Fibroblast of skin of right biceps (primary cell): ENCODE measurements around the gene TBC1D12.
"Not testable (repeated sequence)": the region's sequence is repeated elsewhere in the genome, so short reads cannot be mapped to it uniquely, and the experiment has no call there.

Experiments used
- DNase-seq: peaks from one replicate; pipeline ENCODE4 v3.0.0-alpha.2; 2013

TBC1D12 gene

DNA sequence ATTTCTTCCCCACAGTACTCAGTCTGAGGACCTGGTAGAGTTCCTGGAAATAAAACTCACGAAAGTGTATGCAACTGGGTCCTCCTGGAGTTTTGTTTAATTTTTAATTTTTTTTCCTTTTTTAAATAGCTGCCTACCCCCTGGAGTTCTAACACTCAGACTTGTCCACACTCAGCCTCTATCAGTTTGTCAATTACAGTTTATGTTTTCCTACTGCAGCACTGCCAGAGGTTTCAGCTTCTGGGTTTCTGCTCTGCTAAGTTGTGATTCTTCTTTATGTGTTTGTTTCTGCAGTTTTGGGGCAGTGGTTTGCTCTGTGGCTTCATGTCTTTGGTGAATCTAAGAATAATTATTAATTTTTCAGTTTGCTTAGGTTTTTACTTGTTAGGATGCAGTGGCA is 59.2 kb downstream of the TBC1D12 start:
- no peak for DNase-seq

DNA sequence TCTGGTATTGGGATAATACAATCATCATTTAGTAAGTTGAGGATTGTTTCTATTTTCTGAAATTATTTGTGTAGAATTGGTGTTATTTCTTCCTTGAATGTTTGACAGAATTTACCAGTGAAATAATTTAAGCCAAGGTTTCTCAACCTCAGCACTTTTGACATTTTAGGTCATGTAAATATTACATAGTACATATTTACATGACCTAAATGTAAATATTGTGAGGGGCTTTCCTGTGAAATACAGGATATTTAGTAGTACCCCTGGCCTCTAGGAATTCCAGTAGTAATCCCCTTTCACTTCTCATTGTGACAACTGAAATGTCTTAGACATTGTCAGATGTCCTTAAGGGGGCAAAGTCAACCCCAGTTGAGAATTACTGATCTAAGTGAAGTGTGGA is 59.8 kb downstream of the TBC1D12 start:
- DNase-seq, result no peak

DNA sequence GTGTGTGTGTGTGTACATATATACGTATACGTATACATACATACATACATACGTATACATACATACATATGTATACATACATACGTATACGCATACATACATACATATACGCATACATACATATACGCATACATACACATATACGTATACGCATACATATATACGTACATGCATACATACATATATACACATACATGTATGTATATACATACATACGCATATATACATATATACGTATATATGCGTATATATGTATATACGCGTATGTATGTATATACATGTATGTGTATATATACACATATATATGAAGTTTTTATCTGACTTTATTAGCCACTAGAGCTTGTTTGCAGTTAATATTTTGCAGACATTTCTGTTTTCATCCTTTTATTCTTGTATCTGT is 63.3 kb downstream of the TBC1D12 start:
- DNase-seq, result no peak

DNA sequence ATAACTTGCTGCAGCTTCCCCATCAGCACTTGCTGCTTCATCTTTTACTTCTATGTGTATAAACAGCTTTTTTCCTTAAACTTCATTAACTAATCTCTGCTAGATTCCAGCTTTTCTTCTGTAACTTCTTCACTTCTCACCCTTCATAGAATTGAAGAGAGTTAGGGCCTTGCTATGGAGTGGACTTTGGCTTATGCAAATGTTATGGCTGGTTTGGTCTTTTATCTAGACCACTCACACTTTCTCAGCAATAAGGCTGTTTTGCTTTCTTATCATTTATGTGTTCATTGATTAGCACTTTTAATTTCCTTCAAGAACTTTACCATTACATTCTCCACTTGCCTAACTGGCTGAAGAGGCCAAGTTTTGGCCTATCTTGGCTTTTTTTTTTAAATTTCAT is 79.1 kb downstream of the TBC1D12 start:
- no peak for DNase-seq

DNA sequence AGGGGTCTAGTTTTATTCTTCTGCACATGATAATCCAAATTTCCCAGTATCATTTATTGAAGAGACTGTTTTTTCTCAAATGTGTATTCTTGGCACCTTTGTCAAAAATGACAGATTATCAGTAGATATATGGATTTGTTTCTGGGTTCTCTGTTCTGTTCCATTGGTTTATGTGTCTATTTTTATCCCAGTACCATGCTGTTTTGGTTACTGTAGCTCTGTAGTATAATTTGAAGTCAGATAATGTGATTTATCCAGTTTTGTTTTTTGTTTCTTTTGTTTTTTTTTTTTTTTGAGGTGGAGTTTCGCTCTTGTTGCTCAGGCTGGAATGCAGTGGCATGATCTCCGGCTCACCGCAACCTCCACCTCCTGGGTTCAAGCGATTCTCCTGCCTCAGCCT is 81.6 kb downstream of the TBC1D12 start:
- DNase-seq, result no peak

DNA sequence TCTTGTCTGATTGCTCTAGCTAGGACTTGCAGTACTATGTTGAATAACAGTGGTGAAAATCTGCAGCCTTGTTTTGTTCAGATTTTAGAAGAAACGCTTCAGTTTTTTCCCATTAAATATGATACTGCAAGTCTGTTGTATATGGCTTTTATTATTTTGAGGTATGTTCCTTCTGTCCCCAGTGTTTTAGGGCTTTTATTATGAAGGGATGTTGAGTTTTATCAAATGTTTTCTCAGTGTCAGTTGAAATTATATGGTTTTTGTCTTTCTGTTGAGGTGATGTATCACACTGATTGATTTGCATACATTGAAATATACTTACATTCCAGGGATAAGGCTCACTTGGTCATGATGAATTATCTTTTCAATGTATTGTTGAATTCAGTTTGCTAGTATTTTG is 82.8 kb downstream of the TBC1D12 start:
- no peak for DNase-seq

DNA sequence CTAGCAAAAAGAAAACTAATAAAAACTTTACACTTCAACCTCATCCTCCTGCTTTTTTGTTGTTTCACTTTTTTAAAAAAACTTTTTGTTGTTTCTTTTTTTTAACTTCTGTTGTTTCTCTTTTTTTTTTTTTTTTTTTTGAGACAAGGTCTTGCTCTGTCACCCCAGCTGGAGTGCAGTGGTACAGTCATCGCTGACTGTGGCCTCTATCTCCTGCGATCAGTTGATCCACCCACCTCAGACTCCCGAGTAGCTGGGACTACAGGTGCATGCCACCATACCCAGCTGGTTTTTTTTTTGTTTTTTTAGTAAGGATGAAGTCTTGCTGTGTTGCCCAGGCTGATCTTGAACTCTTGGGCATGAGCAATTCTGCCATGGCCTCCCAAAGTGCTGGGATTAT is 85.2 kb downstream of the TBC1D12 start:
- no peak for DNase-seq

DNA sequence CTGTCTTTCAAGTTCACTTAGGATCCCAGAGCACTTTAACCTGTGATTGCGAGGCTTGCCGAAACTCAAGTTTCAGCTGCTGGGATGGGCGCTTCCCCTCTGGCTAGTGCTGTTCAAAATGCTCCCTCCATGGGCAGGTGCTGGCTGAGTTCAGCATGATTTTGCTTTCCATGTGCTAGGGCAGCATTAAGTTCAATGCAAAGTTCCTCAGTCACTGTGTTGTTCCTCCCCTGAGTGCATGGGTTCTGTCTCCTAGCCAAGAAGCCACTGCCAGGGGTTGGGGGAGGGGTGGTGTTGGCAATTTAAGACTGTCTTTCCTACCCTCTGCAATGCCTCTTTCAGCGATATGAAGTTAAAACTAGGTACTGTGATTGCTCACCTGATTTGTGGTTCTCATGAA is 86.8 kb downstream of the TBC1D12 start:
- DNase-seq, result no peak

DNA sequence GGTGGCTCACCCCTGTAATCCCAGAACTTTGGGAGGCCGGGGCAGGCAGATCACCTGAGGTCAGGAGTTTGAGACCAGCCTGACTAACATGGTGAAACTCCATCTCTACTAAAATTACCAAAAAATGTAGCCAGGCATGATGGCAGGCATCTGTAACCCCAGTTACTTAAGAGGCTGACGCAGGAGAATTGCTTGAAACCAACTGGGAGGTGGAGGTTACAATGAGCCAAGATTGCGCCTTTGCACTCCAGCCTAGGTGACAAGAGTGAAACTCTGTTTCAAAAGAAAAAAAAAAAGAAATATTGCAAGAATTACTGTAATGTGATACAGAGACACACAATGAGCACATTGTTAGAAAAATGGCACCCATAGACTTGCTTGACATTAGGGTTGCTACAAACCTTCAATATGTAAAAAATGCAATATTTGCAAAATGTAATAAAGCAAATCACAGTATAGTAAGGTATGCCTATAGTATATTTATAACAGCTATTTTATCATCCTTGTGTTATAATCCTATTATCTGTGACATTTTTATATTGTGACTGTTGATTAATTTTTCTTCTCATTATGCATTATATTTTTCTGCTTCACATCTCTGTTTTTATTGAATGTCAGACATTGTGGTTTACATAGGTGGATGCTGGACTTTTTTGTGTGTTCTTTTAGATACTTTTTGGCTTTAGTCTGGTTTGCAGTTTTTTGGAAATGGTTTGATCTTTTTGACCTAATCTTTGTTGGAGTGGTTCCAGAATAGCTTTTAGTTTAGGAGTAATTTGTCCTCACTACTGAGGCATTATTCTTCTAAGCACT is 87.8 kb downstream of the TBC1D12 start:
- no peak for DNase-seq

DNA sequence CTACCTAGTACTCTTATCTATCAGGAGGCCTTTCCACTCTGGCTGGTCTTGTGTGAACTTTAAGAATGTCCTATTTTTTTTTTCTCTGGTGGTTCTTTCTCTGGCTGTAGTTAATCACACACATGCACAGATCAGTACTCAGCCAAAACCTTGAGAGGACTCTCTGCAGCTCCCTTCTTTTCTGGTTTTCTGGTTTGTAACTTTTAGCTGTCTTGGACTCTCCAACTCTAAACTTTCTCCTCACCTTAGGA is 88.4 kb downstream of the TBC1D12 start:
- no peak for DNase-seq

DNA sequence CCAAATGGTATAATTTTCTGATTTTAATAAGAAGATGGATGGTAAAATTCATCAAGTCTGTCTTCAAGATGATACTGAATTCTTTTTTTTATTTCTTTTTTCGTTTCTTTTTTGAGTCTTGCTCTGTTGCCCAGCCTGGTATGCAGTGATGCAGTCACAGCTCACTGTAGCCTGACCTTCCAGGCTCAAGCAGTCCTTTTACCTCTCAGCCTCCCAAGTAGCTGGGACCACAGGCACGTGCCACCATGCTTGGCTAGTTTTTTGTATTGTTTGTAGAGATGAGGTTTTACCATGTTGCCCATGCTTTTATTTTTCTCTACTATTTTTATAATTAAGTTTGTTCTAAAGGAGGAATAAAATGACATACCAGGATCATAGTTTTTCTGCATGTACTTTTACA is 91.1 kb downstream of the TBC1D12 start:
- DNase-seq, result no peak

DNA sequence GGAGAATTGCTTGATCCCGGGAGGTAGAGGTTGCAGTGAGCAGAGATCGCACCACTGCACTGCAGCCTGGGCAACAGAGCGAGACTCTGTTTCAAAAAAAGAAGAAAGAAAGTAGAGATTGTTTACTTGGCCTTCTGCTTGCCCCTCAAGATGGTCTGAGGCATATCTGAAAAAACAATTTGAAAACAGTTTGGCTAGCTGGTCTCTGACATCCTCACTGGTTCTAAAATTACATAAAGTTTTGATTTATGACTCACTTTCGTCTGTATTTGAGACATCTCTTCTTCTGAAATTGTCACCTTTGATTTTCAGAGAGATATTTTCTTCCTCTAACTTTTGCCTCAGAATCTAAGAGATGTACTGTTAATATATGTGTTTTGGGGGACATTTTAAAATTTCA is 93.7 kb downstream of the TBC1D12 start:
- DNase-seq, result peak; percentile 18

DNA sequence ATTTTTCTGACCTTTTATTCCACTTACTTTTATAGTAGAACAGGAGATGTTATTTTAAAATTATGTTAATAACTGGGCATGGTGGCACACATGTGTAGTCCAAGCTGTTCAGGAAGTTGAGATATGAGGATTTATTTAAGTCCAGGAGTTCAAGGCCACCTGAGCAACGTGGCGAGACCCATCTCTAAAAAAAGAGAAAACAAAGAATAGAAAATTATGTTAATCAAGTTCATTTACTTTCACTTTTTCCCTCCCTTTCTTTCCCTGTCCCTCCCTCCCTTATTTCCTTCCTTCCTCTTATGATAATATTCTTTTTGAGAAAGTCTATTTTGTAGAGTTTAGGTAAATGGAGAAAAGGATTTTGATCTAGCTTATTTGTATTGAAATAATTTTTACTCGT is 94.3 kb downstream of the TBC1D12 start:
- DNase-seq, result no peak

DNA sequence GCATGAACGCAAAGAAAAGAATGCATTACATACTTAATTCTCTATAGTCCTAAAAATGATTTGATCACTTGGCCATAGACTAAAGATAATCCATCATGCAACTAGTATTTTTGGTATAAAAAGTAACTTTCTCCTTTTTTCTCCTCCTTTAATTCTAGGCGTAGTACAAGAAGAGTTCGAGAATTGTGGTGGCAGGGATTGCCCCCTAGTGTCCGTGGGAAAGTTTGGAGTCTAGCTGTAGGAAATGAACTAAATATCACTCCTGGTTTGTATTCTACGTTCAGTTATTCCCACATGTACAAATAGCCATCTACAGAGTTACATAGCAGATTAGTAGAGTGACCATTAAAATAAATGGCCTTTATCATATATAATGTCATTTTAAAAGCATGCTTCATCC is 97.7 kb downstream of the TBC1D12 start:
- peak; percentile 17 for DNase-seq

DNA sequence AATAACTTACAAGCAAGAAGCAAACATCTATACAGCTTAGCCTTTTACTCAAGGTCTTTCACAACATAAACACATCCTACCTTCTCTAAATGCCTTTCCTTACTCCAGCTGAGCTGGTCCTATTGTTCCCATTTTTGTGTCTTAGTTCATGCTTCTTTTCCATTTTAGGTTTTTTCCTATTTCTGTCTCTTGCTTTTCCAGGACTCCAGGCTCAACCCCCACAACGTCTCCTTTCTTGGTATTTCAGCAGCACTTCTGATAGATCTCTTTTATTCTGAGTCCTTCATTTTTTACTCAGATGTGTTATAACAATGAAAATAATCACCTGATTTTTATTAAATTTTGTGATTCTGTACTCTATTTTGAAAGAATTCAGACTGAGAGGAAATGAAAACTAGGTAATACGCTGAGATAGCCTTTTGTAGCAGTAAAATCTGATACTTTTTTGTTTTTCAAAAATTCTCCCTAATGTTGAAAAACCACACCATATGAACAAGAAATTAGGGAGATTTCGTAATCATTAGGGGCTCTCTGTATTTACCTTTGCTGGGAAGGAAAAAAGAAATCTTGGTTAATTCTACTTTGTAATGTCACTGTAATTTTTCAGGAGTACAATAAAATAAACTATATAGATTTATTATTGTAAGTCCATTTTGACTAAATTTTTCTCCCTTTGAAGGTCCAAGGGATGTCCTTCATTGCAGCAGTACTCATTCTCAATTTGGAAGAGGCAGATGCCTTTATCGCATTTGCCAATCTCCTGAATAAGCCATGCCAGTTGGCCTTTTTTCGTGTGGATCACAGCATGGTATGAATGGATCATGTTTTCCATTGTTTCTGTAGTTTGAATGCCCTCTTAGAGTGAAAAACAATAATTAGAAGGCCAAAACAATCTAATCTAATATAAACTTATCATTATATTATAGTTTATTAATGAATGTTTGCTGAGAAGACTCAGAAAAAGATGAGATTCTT is 119.2 kb downstream of the TBC1D12 start:
- no peak for DNase-seq

DNA sequence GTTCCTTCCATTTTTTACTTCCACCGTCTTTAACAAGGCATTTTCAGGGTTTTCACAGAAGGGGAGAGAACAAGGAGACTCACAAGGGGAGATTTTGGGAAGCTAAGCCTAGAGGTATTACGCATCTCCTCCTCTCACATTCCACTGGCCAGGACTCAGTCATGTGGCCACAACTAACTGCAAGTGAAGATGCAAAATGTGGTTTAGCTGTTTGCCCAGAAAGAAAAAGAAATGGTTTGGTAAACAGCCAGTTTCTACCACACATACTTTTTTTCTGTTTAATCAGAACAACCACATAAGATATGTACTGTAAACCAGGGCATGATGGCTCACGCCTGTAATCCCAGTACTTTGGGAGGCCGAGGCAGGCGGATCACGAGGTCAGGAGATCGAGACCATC is 121.8 kb downstream of the TBC1D12 start:
- DNase-seq, result peak; percentile 53

DNA sequence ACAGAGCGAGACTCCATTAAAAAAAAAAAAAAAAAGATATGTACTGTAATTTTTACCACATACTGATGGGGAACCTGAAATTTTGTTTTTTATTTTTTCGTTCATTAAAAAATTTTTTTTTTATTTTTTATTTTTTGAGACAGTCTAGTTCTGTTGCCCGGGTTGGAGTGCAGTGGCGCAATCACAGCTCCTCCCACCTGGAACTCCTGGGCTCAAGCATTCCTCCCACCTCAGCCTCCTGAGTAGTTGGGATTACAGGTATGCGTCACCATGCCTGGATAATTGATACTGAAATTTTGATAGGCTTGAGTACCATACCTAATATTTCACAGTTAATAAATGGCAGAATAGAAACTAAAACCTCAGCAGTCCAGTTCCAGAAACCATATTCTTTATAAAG is 122.4 kb downstream of the TBC1D12 start:
- no peak for DNase-seq

DNA sequence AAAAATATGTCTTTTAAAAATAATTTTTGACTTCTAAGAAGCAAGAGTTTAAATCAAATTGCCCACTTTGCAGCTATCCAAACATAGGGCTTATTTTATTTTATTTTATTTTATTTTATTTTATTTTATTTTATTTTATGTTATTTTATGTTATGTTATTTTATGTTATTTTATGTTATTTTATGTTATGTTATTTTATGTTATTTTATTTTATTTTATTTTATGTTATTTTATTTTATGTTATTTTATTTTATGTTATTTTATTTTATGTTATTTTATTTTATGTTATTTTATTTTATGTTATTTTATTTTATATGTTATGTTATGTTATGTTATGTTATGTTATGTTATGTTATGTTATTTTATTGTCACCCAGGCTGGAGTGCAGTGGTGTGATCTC is 129.2 kb downstream of the TBC1D12 start:
- DNase-seq, result not testable (repeated sequence)

DNA sequence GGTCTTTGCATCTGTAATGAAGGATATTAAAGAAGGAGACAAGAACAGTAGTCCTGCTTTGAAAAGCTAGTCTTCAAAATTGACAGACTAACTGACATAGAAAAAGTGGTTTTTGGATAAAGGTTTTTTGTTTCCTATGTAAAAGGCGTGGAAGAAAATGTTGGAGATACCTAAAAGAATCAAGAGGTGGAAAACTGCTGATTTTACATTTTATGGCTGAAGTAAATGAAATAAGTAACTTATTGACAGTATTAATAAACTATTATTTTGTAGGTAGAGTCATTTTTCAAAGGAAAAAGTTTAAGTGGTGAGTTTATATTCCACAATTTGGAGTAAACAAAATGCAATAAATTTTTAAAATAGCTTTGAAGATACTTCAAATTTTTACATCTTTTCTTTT is 130.7 kb downstream of the TBC1D12 start:
- DNase-seq, result no peak

DNA sequence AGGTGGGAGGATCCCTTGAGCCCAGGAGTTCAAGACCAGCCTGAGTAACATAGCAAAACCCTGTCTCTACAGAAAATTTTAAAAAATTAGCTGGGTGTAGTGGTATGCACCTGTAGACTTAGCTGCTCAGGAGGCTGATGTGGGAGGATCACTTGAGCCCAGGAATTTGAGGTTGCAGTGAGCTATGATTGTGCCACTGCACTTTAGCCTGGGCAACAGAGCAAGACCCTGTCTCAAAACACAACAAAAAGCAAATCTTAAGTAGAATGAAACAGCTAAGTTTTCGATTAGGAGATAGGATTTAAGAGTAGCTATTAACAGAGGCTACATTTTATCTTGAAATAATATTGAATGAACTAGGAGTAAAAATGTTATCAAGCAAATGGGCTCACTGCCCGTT is 139.9 kb downstream of the TBC1D12 start:
- not testable (repeated sequence) for DNase-seq

DNA sequence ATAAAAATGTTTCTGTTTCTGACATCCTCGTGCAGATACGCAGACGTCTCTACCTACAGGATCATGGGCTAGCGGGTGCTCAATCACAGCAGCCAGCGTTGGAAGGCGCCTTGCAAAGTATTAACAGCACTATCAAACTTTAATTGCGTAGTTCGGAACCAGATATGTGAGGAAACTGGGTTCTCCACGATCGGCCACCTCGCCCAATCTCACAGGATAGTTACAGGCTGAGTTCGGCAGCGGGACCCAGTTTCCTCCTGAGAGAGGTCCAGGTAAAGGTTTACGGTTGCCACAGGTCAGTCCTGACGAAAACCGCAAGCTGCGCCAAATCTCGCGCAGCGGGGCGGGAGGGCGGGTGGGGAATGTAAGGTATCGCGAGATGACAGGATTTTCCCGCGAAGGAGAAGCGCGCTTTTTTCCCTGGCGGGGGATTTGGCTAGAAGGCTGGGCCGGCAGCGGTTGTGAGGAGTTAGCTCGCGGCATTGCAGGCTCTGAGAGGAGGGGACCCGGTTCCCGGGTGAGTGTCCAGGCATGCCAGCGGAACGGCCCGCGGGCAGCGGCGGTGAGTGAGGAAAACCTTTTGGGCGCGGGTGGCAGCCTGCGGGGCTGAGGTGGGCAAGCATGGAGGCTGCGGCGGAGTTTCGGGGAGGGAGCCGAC is 143.2 kb downstream of the TBC1D12 start, which contains the start of gene HELLS:
HELLS (plus strand) TSS at position 398 of the 658 bp plus-strand sequence; CDS start at position 532, 134 bp downstream.
- DNase-seq, result peak; percentile 89

DNA sequence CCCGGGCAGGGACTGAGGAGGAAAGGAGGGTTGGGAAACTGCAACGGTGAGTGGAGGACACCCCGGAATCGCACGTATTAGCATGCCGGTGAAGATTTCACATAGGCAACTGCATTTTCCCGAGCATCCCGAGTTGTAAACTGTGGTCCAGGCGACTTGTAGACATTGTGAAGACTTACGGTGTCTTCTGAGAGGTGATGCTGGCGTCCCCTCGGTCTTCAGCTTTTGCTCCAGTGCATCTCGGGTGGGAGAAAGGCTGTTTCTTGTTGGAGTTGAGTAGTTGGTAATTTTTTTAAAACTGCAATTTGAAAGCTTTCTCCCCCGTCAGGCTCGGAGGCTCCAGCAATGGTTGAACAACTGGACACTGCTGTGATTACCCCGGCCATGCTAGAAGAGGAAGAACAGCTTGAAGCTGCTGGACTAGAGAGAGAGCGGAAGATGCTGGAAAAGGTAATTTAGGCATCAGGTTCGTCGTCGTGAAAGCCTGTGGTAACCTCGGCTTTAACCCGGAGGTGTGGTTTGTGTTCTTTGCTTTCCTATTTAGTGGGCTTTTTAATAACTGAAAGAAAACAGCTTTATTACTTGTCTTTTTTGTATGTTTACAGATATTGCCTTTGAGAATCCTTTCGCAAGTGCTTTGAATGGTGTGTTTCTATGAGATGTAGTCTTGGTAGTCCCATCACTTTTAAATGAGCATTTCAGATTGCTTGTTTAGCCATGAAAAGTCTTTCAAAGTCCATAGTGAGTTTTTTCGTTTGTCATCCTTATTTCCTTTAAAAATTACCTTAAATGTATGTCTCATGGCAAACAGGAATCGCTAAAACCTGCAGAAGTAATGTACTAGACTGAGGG is 143.9 kb downstream of the TBC1D12 start:
- DNase-seq, result peak; percentile 7

DNA sequence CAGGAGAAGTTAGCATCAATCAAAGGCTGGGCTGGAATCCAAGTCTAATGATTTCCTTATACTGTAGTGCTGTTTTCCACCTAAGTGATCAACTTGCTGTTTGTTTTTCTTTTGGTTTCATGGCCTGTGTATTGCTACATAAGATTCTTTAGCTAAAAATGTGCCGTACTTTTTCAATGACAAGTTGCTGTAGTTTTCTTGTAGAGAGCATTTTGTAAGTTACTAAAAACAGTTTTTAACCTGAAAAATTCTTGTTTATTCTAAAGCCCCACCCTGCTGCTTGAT is 144.5 kb downstream of the TBC1D12 start:
- peak; percentile 12 for DNase-seq
